ENCODE data around the gene MAGEB1.

Gene MAGEB1

GRCh38 chrX:30217465-30217864 is 29.5 kb upstream of the MAGEB1 start:
- no peak overlapping the region for H3K4me3 ChIP-seq (replicated peaks; ENCODE audit: insufficient read depth, low read length)
- no peak for TF ChIP-seq SPI1 (IDR thresholded peaks at IDR 0.05; ENCODE audit: borderline replicate concordance, low read depth)
- TF ChIP-seq GABPA (IDR thresholded peaks at IDR 0.05; ENCODE audit: low read depth): no peak
- H3K27ac ChIP-seq (replicated peaks): no peak overlapping the region
- DNase-seq (ENCODE audit: low read depth in 1 of 2, low spot score in 1 of 2): no peak
- no peaks in the 10 kb centered on the region for H3K27me3 ChIP-seq (ENCODE audit: insufficient read depth, poor library complexity, severe bottlenecking)

GRCh38 chrX:30219372-30219771 is 27.6 kb upstream of the MAGEB1 start:
- no peak for TF ChIP-seq SPI1 (IDR thresholded peaks at IDR 0.05; ENCODE audit: borderline replicate concordance, low read depth)
- TF ChIP-seq CTCF (IDR thresholded peaks at IDR 0.05; ENCODE audit: insufficient read depth, low read length): no peak
- TF ChIP-seq POLR2AphosphoS5 (IDR thresholded peaks at IDR 0.05; ENCODE audit: low read depth): no peak
- TF ChIP-seq GABPA (IDR thresholded peaks at IDR 0.05; ENCODE audit: low read depth): no peak
- no peak for TF ChIP-seq REST (IDR thresholded peaks at IDR 0.05; ENCODE audit: insufficient replicate concordance, low read depth)
- no peak overlapping the region for H3K4me3 ChIP-seq (replicated peaks; ENCODE audit: insufficient read depth, low read length)
- no peak overlapping the region for H3K27ac ChIP-seq (replicated peaks)
- no peaks in the 10 kb centered on the region for H3K27me3 ChIP-seq (ENCODE audit: insufficient read depth, poor library complexity, severe bottlenecking)
- no peak for DNase-seq (ENCODE audit: low read depth in 1 of 2, low spot score in 1 of 2)

- H3K27me3 ChIP-seq (ENCODE audit: insufficient read depth, poor library complexity, severe bottlenecking): no peaks in the 10 kb centered on the region
- H3K27ac ChIP-seq (replicated peaks): no peak overlapping the region
- DNase-seq (ENCODE audit: low read depth in 1 of 2, low spot score in 1 of 2): no peak
- TF ChIP-seq REST (IDR thresholded peaks at IDR 0.05; ENCODE audit: insufficient replicate concordance, low read depth): no peak
- TF ChIP-seq CTCF (IDR thresholded peaks at IDR 0.05; ENCODE audit: insufficient read depth, low read length): no peak
- TF ChIP-seq SPI1 (IDR thresholded peaks at IDR 0.05; ENCODE audit: borderline replicate concordance, low read depth): no peak
- TF ChIP-seq POLR2AphosphoS5 (IDR thresholded peaks at IDR 0.05; ENCODE audit: low read depth): no peak
- no peak for TF ChIP-seq GABPA (IDR thresholded peaks at IDR 0.05; ENCODE audit: low read depth)
- H3K4me3 ChIP-seq (replicated peaks; ENCODE audit: insufficient read depth, low read length): no peak overlapping the region
Measured at GRCh38 chrX:30220661-30221060, 26.3 kb upstream of the MAGEB1 start.

- TF ChIP-seq REST (IDR thresholded peaks at IDR 0.05; ENCODE audit: insufficient replicate concordance, low read depth) (no peak), POLR2AphosphoS5 (IDR thresholded peaks at IDR 0.05; ENCODE audit: low read depth) (no peak), GABPA (IDR thresholded peaks at IDR 0.05; ENCODE audit: low read depth) (no peak), SPI1 (IDR thresholded peaks at IDR 0.05; ENCODE audit: borderline replicate concordance, low read depth) (no peak)
- Histone ChIP-seq H3K27ac (replicated peaks) (no peak overlapping the region), H3K27me3 (ENCODE audit: insufficient read depth, poor library complexity, severe bottlenecking) (no peaks in the 10 kb centered on the region), H3K4me3 (replicated peaks; ENCODE audit: insufficient read depth, low read length) (no peak overlapping the region)
- DNase-seq (ENCODE audit: low read depth in 1 of 2, low spot score in 1 of 2): no peak
Measured at GRCh38 chrX:30224536-30224935, 22.4 kb upstream of the MAGEB1 start.
